ENCODE measurements around the gene SNX8. TPM values are rescaled to one million over a fixed set of nuclear protein-coding genes. Genes with fewer than 3 reads are reported as not detected.

The SNX8 gene
- total and polyA plus RNA-seq, 4 donors = 8.7 to 20.8 (median 14.8) TPM

GRCh38 chr7:2242541-2243429 lies 71.5 kb downstream of the SNX8 start:
- TF ChIP-seq RXRA (IDR thresholded peaks at IDR 0.05) (no peak), ATF3 (IDR thresholded peaks at IDR 0.05) (no peak), FOXA1 (IDR thresholded peaks at IDR 0.05) (no peak), REST (IDR thresholded peaks at IDR 0.05) (no peak), TAF1 (conservative IDR thresholded peaks at IDR 0.05) (no peak), HNF4G (IDR thresholded peaks at IDR 0.05) (no peak), NR2F2 (IDR thresholded peaks at IDR 0.05) (no peak), RAD21 (IDR thresholded peaks at IDR 0.05) (no peak), FOXA2 (IDR thresholded peaks at IDR 0.05) (no peak), ZBTB33 (IDR thresholded peaks at IDR 0.05) (no peak), EGR1 (IDR thresholded peaks at IDR 0.05; ENCODE audit: low read depth in 2 of 2) (no peak), JUND (IDR thresholded peaks at IDR 0.05) (no peak)
- H3K27ac ChIP-seq (ENCODE audit: low read depth in 1 of 2, low read length in 2 of 2) = no peak overlapping the region
- H3K4me3 ChIP-seq (ENCODE audit: low read depth in 1 of 3, low read length in 3 of 3) = peak overlapping the region; percentile 20 to 97 (median 93)
- H3K4me1 ChIP-seq (ENCODE audit: control insufficient read depth in 4 of 4, insufficient read depth in 4 of 4, low read length in 3 of 4) = peaks cover 4 to 22% (median 14%) of the 10 kb centered on the region in 4 donors
- H3K9me3 ChIP-seq (ENCODE audit: control insufficient read depth in 4 of 4, low read length in 3 of 4) = no peaks in the 10 kb centered on the region
- WGBS = 21% methylated on average over 21 of the region's 21 CpGs
- no peak overlapping the region for H3K9ac ChIP-seq (ENCODE audit: low read depth in 1 of 2, low read length in 2 of 2)
- no peak for DNase-seq (ENCODE audit: low spot score)
- no peaks in the 10 kb centered on the region for H3K27me3 ChIP-seq (ENCODE audit: control insufficient read depth in 4 of 4, insufficient read depth in 4 of 4, low read length in 3 of 4)
- peaks cover 0 to 13% (median 8%) of the 10 kb centered on the region in 4 donors for H3K36me3 ChIP-seq (ENCODE audit: control insufficient read depth in 4 of 4, insufficient read depth in 3 of 4, low read depth in 1 of 4, low read length in 3 of 4)

GRCh38 chr7:2241580-2242540 lies 72.4 kb downstream of the SNX8 start, which contains the start of the genes MRM2 and NUDT1:
TSS of gene MRM2 (minus strand) at chr7:2242205. CDS start at chr7:2242169, 36 bp downstream.
TSS of gene NUDT1 (plus strand) at chr7:2242226. CDS start at chr7:2244575, 2,349 bp downstream.
- peak within 1 kb of the TSS; percentile 30 to 47 for H3K27ac ChIP-seq (ENCODE audit: low read depth in 1 of 2, low read length in 2 of 2)
- no peak for TF ChIP-seq FOXA2 (IDR thresholded peaks at IDR 0.05)
- peak; percentile 89 to 98 for TF ChIP-seq GABPA (IDR thresholded peaks at IDR 0.05 in 1 of 2, conservative IDR thresholded peaks at IDR 0.05 in 1 of 2)
- peak in 1 of 2 donors; percentile 41 for TF ChIP-seq RAD21 (IDR thresholded peaks at IDR 0.05)
- peak; percentile 88 for TF ChIP-seq YY1 (IDR thresholded peaks at IDR 0.05)
- under 1% methylated on average over 81 of the region's 81 CpGs for WGBS
- H3K36me3 ChIP-seq (ENCODE audit: control insufficient read depth in 4 of 4, insufficient read depth in 3 of 4, low read depth in 1 of 4, low read length in 3 of 4) = peaks cover 0 to 21% (median 11%) of the 10 kb centered on the region in 4 donors
- H3K4me1 ChIP-seq (ENCODE audit: control insufficient read depth in 4 of 4, insufficient read depth in 4 of 4, low read length in 3 of 4) = peaks cover 4 to 22% (median 14%) of the 10 kb centered on the region in 4 donors
- peak within 1 kb of the TSS; percentile 60 to 71 for H3K9ac ChIP-seq (ENCODE audit: low read depth in 1 of 2, low read length in 2 of 2)
- peak; percentile 88 for DNase-seq (ENCODE audit: low spot score)
- no peaks in the 10 kb centered on the region for H3K9me3 ChIP-seq (ENCODE audit: control insufficient read depth in 4 of 4, low read length in 3 of 4)
- H3K27me3 ChIP-seq (ENCODE audit: control insufficient read depth in 4 of 4, insufficient read depth in 4 of 4, low read length in 3 of 4) = no peaks in the 10 kb centered on the region
- H3K4me3 ChIP-seq (ENCODE audit: low read depth in 1 of 3, low read length in 3 of 3) = peak within 1 kb of the TSS; percentile 93 to 97 (median 93)

All from liver (tissue), 9 donors.